PC-3 (cell line): ENCODE measurements around the gene COL21A1. TPM values are rescaled to one million over a fixed set of nuclear protein-coding genes. Genes with fewer than 3 reads are reported as not detected.

Source experiments
- ATAC-seq: fragments of 200-7000 bp; cut with Tn5 transposase; 2 replicates; pipeline ENCODE4 v1.9.1; 2020; ENCODE audit warnings: mild to moderate bottlenecking, moderate library complexity
- BruUV-seq: library from RNA; stranded (reverse); fragments of 400-500 nt; replicated peaks from 2 replicates; lab custom pipeline; 2021; lab: Mats Ljungman, UMichigan
- CTCF ChIA-PET: fragments of 300-600 bp; sonication (Branson Sonifier 250); formaldehyde crosslinking; loops from one replicate; lab custom pipeline; 2022; ENCODE audit warnings: antibody characterized with exemption; lab: Charles Lee
- POLR2A ChIA-PET: fragments of 300-600 bp; sonication (Branson Sonifier 250); formaldehyde crosslinking; loops from one replicate; lab custom pipeline; 2022; ENCODE audit warnings: antibody characterized with exemption; ENCODE audit not compliant: unreplicated experiment; lab: Charles Lee
- DNase-seq: peaks from one replicate; pipeline ENCODE4 v3.0.0-alpha.2; 2015
- H2AFZ ChIP-seq: fragments of 300-600 bp; sonication (generic); 2 replicates; pipeline ENCODE4 v1.6.0; 2016; ENCODE audit warnings: antibody characterized with exemption, low read length
- H3F3A ChIP-seq: fragments of 300-600 bp; sonication (generic); one replicate; pipeline ENCODE4 v1.6.0; 2017; ENCODE audit warnings: antibody characterized with exemption, low read length, control low read depth, mild to moderate bottlenecking; ENCODE audit not compliant: unreplicated experiment
- H3K27ac ChIP-seq: fragments of 300-600 bp; sonication (generic); 2 replicates; pipeline ENCODE4 v1.5.1; 2016; ENCODE audit warnings: mild to moderate bottlenecking, low read length
- H3K27me3 ChIP-seq: fragments of 300-600 bp; sonication (generic); 2 replicates; pipeline ENCODE4 v1.6.1; 2016; ENCODE audit warnings: low read length, mixed read lengths
- H3K36me3 ChIP-seq: fragments of 300-600 bp; sonication (generic); 2 replicates; pipeline ENCODE4 v1.6.1; 2016; ENCODE audit warnings: low read depth, mixed run types, low read length, mixed read lengths
- H3K4me1 ChIP-seq: fragments of 300-600 bp; sonication (generic); 2 replicates; pipeline ENCODE4 v1.5.1; 2016; ENCODE audit warnings: low read length; ENCODE audit not compliant: insufficient read depth
- H3K4me2 ChIP-seq: fragments of 300-600 bp; sonication (generic); 2 replicates; pipeline ENCODE4 v1.6.0; 2016; ENCODE audit warnings: low read length
- H3K4me3 ChIP-seq: fragments of 300-600 bp; sonication (generic); 2 replicates; pipeline ENCODE4 v1.5.1; 2016; ENCODE audit warnings: mild to moderate bottlenecking, low read length, mixed read lengths
- H3K79me2 ChIP-seq: fragments of 300-600 bp; sonication (generic); 2 replicates; pipeline ENCODE4 v1.6.1; 2017; ENCODE audit warnings: low read length, mixed read lengths
- H3K9ac ChIP-seq: fragments of 300-600 bp; sonication (generic); 2 replicates; pipeline ENCODE4 v1.6.0; 2016; ENCODE audit warnings: mild to moderate bottlenecking, low read length
- H3K9me2 ChIP-seq: fragments of 300-600 bp; sonication (generic); replicated peaks from 2 replicates; pipeline ENCODE4 v1.6.1; 2016; ENCODE audit warnings: mixed run types, low read length, mixed read lengths
- H3K9me3 ChIP-seq: fragments of 300-600 bp; sonication (generic); 2 replicates; pipeline ENCODE4 v1.6.1; 2016; ENCODE audit warnings: low read length, mixed read lengths
- H4K20me1 ChIP-seq: fragments of 300-600 bp; sonication (generic); 2 replicates; pipeline ENCODE4 v1.6.1; 2016; ENCODE audit warnings: low read length, mixed read lengths
- EZH2 ChIP-seq: fragments of 300-600 bp; sonication (generic); IDR thresholded peaks from one replicate; pipeline ENCODE4 v1.6.1; 2017; ENCODE audit warnings: antibody characterized with exemption, mild to moderate bottlenecking, low read length; ENCODE audit not compliant: unreplicated experiment
- EZH2phosphoT487 ChIP-seq: fragments of 300-600 bp; sonication (generic); IDR thresholded peaks from 2 replicates; pipeline ENCODE4 v1.6.1; 2018; ENCODE audit warnings: mild to moderate bottlenecking, antibody characterized with exemption, low read length, borderline replicate concordance
- intact Hi-C: fragments of 100-400 bp; cut with micrococcal nuclease; formaldehyde crosslinking; loops from 2 replicates; pipeline ENCODE4 v1.9.0; 2023
- total RNA-seq: library from RNA; depleted of rRNA; stranded (reverse); fragments of >200 nt; gene quantifications from 2 replicates; pipeline ENCODE4 v1.2.3, GENCODE V29; 2014
- TF ChIP-seq, protein P1 (sequence below): fragments of 300-600 bp; sonication (generic); conservative IDR thresholded peaks from 2 replicates; pipeline ENCODE4 v1.5.1; 2017; ENCODE audit warnings: antibody characterized with exemption, low read depth, mild to moderate bottlenecking, low read length

COL21A1 gene
- total RNA-seq, 1 experiment from 2014 or later: 1.0 TPM

DNA sequence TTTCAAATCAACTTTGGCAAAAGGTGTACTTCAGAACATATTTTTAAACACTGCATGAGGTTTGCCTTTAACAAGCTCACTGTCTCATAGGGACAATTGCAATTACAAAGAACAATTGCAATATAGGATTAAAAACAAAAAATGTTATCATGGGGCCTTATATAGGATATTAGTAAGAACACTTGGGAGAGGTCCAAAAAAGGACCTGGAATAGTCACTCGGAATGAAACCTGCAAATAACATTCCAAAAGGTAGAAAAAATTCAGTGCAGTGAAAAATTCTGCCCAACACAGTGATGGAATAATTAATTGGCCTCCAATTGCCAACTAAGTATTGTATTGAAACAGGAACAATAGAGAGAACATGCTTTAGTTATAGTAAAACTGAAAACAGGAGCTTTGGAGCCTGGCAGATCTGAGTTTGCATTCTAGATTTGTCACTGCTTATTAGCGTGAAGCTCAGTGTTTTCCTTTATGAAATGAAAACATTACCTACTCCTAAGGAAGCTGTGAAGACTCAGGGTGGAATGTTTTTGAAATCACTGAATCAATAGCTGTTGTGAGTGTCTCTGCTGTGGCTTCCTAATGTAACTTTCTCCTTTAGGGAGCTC is 199.3 kb downstream of the COL21A1 start:
- no peak overlapping the region for H2AFZ ChIP-seq
- H3K9ac ChIP-seq: no peak overlapping the region
- ChIA-PET CTCF (no interaction called here), POLR2A (interaction anchor here (0.6 kb wide), 1 partner anchor 41 kb away, joined by 4 read pairs; no protein-coding TSS in a partner anchor)
- no peak for ATAC-seq
- no peak for TF ChIP-seq EZH2
- TF ChIP-seq, protein P1, sequence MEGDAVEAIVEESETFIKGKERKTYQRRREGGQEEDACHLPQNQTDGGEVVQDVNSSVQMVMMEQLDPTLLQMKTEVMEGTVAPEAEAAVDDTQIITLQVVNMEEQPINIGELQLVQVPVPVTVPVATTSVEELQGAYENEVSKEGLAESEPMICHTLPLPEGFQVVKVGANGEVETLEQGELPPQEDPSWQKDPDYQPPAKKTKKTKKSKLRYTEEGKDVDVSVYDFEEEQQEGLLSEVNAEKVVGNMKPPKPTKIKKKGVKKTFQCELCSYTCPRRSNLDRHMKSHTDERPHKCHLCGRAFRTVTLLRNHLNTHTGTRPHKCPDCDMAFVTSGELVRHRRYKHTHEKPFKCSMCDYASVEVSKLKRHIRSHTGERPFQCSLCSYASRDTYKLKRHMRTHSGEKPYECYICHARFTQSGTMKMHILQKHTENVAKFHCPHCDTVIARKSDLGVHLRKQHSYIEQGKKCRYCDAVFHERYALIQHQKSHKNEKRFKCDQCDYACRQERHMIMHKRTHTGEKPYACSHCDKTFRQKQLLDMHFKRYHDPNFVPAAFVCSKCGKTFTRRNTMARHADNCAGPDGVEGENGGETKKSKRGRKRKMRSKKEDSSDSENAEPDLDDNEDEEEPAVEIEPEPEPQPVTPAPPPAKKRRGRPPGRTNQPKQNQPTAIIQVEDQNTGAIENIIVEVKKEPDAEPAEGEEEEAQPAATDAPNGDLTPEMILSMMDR: no peak
- TF ChIP-seq EZH2phosphoT487: no peak
- intact Hi-C loops: loop anchor here (5.0 to 10.0 kb wide), 3 partner anchors 54 to 187 kb away; no protein-coding TSS in a partner anchor
- no peaks in the 10 kb centered on the region for H3F3A ChIP-seq
- H3K27me3 ChIP-seq: no peaks in the 10 kb centered on the region
- BruUV-seq: no TSS peak
- H3K79me2 ChIP-seq: no peaks in the 10 kb centered on the region
- no peak overlapping the region for H3K4me2 ChIP-seq
- H3K9me3 ChIP-seq: no peaks in the 10 kb centered on the region
- no peaks in the 10 kb centered on the region for H3K4me1 ChIP-seq
- H3K27ac ChIP-seq: no peak overlapping the region
- no peaks in the 10 kb centered on the region for H3K36me3 ChIP-seq
- H3K4me3 ChIP-seq: no peak overlapping the region
- H4K20me1 ChIP-seq: no peaks in the 10 kb centered on the region
- DNase-seq: no peak
- no peaks in the 10 kb centered on the region for H3K9me2 ChIP-seq

DNA sequence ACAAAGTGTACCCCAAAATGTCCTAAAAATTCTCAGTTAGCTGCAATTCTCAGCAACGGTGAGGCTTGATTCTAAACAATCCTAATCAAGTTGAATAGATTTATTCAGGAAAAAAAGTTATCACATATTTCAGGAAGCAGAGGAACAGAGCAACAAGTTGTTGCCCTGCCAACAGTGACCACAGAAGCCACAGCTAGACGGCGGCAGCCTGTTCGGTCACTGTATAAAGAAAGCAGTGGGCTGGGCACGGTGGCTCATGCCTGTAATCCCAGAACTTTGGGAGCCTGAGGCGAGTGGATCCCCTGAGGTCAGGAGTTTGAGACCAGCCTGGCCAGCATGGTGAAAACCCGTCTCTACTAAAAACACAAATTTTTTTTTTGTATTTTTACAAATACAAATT is 200.8 kb downstream of the COL21A1 start:
- ATAC-seq (peak; percentile 88), DNase-seq (peak; percentile 83)
- CTCF ChIA-PET: no interaction called here
- Histone ChIP-seq H2AFZ (no peak overlapping the region), H3K36me3 (no peaks in the 10 kb centered on the region), H3K9me3 (no peaks in the 10 kb centered on the region), H3K9ac (no peak overlapping the region), H3F3A (no peaks in the 10 kb centered on the region), H3K27me3 (no peaks in the 10 kb centered on the region), H3K4me1 (no peaks in the 10 kb centered on the region), H3K4me3 (no peak overlapping the region), H3K9me2 (no peaks in the 10 kb centered on the region), H3K27ac (no peak overlapping the region), H3K4me2 (no peak overlapping the region), H4K20me1 (no peaks in the 10 kb centered on the region), H3K79me2 (no peaks in the 10 kb centered on the region)
- TF ChIP-seq EZH2 (no peak), EZH2phosphoT487 (no peak)
- TF ChIP-seq, protein P1: no peak
- no TSS peak for BruUV-seq
- intact Hi-C loops: loop anchor here (5.0 to 10.0 kb wide), 3 partner anchors 56 to 188 kb away; no protein-coding TSS in a partner anchor
- POLR2A ChIA-PET: no interaction called here

DNA sequence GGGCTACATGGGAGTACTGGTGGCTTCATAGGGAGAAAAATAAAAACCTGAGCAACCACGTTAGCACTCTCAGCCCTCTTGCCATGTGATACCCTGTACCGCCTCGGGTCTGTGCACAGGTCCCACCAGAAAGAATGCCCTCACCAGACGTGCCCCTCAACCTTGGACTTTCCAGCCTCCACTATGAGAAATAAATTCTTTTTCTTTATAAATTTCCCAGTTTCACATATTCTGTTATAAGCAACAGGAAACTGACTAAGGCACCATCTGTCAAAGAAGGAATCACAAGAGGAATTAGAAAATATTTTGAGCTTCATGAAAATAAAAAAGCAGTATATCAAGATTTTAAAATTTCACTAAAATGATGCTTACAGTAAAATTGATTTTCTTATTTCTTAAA is 203.6 kb downstream of the COL21A1 start:
- intact Hi-C loops: loop anchor here (10.0 kb wide), 2 partner anchors 59 to 191 kb away; no protein-coding TSS in a partner anchor
- H3K4me1 ChIP-seq: peaks cover 7% of the 10 kb centered on the region; the same call in 1 of the 2 replicates
- no TSS peak for BruUV-seq
- H4K20me1 ChIP-seq: no peaks in the 10 kb centered on the region
- no peaks in the 10 kb centered on the region for H3F3A ChIP-seq
- TF ChIP-seq, protein P1: no peak
- no peaks in the 10 kb centered on the region for H3K79me2 ChIP-seq
- POLR2A ChIA-PET: no interaction called here
- no peaks in the 10 kb centered on the region for H3K9me3 ChIP-seq
- CTCF ChIA-PET: no interaction called here
- H3K9me2 ChIP-seq: no peaks in the 10 kb centered on the region
- H3K27me3 ChIP-seq: no peaks in the 10 kb centered on the region
- H2AFZ ChIP-seq: no peak overlapping the region
- H3K4me3 ChIP-seq: no peak overlapping the region
- DNase-seq (no peak), ATAC-seq (no peak)
- no peak overlapping the region for H3K4me2 ChIP-seq
- H3K27ac ChIP-seq: no peak overlapping the region
- no peak overlapping the region for H3K9ac ChIP-seq
- no peaks in the 10 kb centered on the region for H3K36me3 ChIP-seq
